Stimulated activated CD4-positive, alpha-beta T cell treated with anti-CD3 and anti-CD28 coated beads, Interleukin-15, amount 100 ng/mL, for 24 hours (primary cell): ENCODE results near the gene ZNF134.
A peak's percentile ranks its signal among the peaks of the same experiment; 100 is the strongest.

Source experiments
- DNase-seq: peaks from one replicate; pipeline ENCODE4 v3.0.0-alpha.2; 2020

The ZNF134 gene

DNA sequence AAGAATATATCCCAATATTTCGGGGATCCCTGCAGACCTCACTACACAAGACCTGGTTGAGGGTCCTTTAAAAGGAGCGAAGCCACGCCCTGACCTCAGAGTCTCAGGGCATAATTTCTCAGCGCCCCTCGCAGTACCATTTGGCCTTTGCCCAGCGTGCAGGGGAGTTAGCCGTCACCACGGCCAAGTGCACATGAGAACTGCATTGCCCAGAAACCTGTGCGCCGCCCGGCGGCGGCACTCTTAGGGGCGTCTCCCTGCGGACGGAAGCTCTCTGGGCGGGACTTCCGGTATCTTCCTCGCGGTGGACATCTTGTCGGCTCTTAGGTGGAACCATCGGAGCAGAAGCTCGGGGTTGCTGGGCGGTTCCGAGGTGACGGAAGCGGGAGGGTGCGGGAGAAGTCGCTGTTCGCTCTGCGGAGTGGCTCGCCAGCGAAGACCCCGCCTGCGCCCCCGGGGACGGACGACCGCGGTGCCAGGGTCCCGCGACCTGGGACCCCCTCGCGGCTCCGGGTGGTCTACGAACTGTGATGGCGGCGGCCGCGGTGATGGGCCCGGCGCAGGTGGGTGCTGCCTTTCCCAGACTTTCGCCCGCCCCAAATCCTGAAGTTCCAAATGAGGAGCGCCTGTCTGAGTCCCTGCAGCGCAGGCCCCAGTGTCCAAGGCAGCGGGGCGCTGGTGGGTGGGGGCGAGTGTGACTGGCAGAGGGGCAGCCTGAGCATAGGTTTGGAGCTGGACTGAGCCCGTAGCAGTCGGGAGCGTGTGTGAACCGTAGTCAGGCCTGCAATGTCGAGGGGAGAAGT is at the start of gene ZNF134:
Gene ZNF134 (plus strand): TSS at position 302 of the 803 bp plus-strand sequence. CDS start 5,227 bp downstream, outside the sequence.
- DNase-seq, result peak; percentile 93

DNA sequence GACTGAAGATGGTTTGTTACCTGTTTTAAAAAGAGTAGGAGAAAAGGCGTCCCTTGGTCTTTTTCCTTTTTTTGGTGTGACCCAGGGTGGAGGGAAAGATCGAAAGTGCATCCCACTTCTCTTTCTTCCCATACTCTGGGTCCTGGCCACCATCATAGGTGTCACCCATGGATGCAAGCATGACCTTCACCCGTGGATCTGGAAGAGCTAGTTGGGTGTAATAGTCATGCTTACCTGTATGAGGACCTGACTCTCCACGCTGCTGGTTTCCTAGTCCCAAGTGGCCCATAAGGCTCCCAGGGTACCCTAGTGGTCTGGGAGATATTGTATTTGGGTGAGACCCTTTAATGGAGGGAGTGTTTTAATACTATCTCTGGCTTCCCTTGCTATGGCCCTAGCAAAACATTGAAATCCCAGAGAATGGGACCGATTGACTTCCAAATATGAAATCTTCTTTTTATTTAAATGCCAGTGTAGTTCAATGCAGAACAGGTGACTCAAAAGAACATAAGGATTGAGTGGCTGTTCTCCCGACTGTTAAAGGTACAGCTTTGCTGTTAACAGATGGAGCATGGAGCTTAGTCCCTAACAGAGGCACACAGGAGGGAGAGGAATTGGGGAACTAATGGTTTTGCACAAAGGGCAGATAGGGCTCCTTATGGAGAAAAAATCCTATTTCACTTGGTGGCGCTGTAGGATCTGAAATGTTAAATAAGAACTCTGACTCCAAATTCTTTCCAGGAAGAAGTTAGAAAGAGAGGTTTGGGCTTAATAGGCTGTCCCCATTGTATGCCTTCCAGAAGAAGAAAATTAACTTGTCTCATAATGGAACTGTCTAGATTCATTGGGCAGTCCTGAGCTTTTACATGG is 47.4 kb upstream of the ZNF134 start:
- peak; percentile 4 for DNase-seq

DNA sequence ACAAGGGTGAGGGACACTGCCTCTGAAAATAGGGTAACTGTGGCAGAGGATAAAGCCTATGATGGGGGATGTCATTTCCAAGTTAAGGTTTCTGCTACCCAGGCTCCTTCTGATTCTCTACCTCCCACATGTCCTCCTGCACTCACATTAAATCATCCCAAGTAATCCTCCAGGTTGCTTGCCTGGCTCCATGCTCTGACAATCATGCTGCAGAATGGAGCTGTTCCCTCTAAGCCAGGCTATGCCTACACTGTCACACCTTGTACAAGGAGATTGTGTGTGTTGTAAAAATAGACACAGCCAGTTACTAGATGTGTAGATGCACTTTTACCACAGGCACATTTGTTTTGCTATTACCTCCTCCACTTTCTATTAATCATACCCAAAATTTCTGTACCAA is 43.3 kb upstream of the ZNF134 start:
- DNase-seq, result no peak

DNA sequence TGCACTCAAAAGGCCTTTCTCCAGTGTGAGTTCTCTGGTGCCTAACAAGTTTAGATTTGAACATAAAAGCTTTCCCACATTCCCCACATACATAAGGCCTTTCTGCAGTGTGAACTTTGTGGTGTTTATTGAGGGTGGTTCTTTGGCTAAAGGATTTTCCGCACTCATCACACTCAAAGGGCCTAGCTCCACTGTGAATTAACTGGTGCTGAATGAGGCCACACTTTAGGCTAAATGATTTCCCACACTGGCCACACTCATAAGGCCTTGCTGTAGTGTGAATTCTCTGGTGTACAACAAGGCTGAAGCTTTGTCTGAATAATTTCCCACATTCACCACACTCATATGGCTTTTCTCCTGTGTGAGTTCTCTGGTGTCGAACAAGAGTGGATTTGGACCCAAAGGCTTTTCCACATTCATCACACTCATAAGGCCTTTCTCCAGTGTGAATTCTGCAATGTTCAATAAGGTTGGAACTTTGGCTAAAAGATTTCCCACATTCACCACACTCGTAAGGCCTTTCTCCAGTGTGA is 41.6 kb upstream of the ZNF134 start:
- no peak for DNase-seq

DNA sequence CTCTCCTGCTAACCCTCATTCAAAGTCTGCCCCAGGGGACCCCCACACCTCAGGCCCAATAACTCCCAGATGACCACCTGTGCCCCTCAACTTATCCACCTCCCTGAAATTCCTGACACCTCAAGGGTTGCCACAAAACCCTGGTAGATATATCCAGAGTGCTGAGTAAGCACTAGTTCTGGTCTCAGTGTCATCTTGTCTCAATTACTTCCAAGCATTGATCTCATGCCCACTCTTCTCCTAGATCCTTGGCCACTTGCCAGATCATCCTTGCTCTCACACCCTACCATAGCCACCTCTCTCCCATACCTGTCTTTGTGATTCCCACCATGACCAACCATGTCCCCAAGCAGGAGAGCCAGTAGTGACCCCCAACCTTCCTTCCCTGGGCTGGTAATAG is 37.4 kb upstream of the ZNF134 start:
- no peak for DNase-seq

DNA sequence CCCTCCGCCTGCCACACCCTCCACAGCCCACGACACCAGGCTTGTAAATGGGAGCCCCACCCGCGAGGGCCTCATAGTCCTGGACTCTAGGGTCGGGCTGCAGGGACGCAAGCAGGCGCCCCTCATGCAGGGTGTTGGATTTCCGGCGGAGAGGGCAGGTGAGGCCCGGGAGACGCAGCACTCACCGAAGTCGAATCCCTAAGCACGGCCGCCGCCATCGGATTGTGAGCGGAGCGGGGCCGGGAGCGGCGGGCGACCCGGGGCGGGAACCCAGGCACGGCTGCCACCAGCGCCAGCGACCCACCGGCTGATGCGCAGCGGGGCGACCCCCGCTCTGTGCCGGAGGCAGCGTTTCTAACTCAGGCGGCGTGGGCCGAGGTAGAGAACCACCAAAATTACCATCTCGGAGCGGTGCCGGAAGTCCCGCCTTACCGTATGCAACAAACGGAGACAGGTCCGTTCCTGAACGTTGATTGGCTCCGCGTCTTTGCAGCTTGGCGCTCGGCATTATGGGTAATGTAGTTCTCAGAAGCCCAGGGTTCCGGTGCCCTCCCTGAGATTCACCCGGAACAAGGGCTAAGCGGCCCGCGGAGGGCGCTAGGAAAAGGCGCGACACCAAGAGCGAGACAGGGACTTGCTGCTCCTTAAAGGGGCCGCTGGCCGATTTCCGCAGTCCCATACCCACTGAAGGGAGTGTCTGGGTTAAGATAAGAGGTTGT is 35.4 kb upstream of the ZNF134 start, which contains the start of gene ZNF416:
Gene ZNF416 (minus strand): TSS at position 425 of the 719 bp plus-strand sequence. CDS start 207 bp downstream, at position 218.
- peak; percentile 94 for DNase-seq

DNA sequence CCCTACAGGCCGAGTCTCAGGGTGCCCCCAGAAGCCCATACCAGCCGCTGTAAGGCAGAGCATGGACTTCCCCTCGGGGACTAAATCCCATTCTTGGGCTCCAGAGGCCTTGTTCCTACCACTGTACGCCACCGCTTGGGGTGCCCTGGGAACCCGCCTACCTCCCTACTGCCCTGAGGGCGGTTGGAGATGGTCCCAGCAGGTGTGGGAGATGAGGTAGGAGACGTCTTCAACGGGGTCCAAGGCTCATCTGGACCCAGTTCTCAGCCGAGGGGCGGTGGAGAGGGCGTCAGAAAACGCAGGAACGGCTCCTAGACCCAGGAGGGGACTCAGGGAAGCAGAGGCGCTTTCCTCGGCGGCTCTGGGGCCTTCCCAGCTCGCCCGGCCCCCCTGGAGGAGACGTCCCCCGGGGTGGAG is 30.9 kb upstream of the ZNF134 start:
- DNase-seq, result no peak

DNA sequence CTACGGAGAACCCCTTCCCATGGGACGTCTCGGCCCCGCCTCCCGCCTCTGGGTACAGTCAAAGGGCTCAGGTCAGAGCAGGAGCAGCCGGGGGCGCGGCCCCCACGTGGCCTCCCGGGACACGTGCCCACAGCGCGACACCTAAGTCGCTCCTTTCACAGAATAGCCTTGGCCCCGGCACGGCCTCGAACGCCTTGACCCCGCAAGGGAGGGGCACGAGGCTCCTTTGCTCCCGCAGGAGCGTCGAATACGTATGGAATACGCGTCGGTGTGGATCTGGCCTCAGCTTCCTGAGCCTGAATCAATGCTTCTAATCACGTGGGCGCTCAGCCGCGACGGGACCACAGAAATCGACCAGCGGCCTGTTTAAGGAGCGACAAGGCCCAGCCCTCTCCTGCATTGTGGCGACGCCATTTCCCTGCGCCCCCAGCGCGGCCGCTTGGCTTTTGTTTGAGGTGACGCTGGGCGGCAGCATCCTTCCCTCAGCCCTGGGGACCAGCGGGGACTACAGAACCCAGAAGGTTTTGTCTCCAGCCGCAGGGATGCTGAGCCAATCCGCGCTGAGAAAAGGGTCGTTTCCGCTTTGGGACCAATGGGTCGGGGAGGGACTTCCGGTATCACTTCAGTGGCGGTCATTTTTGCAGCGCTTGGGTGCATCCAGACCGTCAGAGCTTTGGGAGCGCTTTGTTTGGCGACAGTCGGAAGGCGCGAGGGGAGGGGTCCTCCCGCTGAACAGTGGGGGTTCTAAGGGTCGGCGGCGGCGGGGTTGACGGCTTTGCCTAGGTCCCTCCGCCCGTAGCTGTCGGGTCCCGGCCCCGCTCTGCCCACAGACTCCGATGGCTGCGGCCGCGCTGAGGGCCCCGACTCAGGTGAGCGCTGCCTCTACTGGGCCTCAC is 30.3 kb upstream of the ZNF134 start, which contains the start of gene ZIK1:
Gene ZIK1 (plus strand): TSS at position 625 of the 896 bp plus-strand sequence. CDS start 212 bp downstream, at position 837.
- DNase-seq, result peak; percentile 86

DNA sequence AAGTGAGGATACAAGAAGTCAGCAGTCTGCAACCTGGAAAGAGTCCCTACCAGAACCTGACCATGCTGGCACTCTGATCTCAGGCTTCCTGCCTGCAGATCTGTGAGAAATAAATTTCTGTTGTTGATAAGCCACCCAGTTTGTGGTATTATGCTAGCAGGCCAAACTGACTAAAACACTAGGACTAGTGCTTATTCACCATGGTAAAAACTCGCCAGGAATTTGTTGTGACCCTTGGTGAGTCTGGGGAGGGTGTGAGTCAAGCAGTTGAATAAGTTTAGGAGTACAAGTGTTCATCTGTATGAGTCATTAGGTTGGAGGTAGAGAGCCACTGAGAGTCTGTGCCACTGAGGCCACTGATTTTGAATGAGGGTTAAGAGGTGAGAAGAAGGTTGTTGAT is 26.5 kb upstream of the ZNF134 start:
- DNase-seq, result no peak

DNA sequence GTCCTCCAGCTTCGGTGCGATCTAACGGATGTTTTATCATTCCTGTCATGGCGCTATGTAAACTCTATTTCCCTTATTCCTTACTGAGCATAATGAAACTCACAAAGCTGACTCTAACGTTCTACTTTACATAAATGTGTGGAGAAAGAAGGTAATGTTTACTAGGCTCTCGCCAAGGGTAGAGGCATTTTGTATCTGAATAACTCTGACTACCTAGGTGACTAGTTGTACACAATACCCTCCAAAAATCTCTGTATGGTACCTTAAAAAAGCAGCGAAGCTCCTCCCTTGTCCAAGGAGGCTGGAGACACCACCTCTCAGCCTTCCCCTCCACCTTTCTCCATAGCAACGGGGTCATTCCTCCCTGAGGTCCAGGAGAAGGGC is 14.7 kb upstream of the ZNF134 start:
- no peak for DNase-seq

DNA sequence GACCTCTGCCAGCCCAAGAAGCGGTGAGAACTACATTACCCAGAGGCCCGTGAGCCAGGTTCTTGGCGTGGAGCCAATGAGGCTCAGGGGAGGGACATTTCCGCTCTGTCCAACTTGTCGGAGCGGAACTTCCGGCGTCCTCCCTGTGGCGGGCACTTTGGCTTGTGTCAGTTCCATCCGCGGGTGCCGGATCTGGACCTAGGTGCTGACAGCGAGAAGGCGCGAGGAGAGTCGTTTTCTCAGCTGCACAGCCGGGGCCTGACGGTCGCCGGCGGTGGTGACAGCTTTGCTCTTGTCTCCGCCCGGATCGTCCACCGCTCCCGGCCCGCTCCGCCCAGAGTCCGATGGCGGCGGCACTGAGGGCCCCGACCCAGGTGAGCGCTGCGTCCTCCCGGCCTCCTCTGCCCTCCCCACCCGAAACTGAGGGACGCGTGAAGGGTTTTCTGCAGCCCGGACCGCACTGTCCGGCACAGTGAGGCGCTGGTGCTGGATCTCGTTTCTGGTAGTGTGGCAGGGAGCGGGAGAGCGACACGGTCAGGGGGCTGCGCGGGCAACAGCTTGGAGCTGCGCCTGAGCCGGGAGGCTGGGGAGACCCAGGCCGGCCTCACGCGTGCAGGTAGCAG is 14.2 kb upstream of the ZNF134 start, which contains the start of gene ZNF530:
Gene ZNF530 (plus strand): TSS at position 125 of the 623 bp plus-strand sequence. CDS start 4,461 bp downstream, outside the sequence.
- peak; percentile 93 for DNase-seq

DNA sequence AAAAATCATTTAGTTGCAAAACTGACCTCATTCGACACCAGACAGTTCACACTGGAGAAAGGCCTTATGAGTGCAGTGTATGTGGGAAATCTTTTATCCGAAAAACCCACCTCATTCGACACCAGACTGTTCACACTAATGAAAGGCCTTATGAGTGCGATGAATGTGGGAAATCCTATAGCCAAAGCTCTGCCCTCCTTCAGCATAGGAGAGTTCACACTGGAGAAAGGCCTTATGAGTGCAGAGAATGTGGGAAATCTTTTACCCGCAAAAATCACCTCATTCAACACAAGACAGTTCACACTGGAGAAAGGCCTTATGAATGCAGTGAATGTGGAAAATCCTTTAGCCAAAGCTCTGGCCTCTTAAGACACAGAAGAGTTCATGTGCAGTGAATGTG is 7.1 kb upstream of the ZNF134 start:
- no peak for DNase-seq

DNA sequence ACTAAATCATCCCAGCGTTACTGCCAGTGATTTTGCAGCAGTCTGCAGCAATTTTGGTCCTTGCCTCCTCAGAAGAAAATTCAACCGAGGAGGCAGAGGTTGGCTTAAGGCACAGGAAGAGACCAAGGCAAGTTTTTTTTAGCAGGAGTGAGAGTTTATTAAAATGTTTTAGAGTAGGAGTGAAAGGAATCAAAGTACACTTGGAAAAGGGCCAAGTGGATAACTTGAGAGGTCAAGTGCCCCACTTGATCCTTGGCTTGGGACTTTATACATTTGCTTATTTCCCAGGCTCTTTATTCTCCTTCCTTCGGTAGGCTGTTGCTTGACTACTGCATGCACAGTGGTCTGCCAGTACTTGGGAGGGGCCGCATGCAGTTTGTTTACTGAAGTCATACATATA is 2.9 kb upstream of the ZNF134 start:
- DNase-seq, result no peak

DNA sequence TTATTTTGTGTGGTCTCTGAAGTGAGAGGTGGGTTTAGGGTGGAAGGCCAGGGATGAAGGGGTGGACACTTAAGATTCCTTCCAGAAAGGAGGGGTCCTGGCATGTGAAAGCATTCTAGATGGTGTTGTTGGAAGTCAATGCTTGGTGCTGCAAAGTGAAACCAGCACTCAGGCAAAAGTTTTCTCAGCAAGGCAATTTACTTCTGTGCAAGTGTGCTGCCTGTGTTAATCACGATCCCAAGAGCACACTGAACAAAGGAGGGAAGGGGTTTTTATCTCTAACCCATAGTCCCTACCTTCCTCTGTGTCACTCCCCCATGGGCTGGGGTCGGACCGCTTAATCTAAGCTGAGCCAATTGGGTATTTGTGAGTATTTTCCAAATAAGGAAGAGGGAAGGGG is 1.3 kb downstream of the ZNF134 start:
- no peak for DNase-seq

DNA sequence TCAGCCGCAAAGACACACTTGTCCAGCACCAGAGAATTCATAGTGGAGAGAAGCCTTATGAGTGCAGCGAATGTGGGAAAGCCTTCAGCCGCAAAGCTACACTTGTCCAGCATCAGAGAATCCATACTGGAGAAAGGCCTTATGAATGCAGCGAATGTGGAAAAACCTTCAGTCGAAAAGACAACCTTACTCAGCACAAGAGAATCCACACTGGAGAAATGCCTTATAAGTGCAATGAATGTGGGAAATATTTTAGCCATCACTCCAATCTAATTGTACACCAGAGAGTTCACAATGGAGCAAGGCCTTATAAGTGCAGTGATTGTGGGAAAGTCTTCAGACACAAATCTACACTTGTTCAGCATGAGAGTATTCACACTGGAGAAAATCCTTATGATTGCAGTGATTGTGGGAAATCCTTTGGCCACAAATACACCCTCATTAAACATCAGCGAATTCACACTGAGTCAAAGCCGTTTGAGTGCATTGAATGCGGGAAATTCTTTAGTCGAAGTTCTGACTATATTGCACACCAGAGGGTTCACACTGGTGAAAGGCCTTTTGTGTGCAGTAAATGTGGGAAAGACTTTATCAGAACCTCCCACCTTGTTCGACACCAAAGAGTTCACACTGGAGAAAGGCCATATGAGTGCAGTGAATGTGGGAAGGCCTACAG is 6.8 kb downstream of the ZNF134 start:
- no peak for DNase-seq

DNA sequence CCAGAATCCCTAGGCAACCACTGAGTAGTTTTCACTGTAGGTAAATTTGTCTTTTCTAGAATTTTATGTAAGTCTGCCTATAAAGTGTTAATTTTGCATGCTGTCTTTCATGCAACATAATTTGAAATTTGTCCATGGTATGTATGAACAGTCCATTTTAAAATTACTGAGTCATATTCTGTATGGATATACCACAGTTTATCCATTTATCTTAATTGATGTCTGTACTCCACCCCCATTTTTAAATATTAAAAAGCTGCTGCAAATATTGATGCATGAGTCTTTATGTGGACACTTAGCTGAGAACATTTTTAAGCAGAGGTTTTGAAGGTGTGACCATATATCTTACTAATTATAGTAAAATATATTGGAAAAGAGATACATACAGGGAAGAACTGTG is 9.0 kb downstream of the ZNF134 start:
- no peak for DNase-seq

DNA sequence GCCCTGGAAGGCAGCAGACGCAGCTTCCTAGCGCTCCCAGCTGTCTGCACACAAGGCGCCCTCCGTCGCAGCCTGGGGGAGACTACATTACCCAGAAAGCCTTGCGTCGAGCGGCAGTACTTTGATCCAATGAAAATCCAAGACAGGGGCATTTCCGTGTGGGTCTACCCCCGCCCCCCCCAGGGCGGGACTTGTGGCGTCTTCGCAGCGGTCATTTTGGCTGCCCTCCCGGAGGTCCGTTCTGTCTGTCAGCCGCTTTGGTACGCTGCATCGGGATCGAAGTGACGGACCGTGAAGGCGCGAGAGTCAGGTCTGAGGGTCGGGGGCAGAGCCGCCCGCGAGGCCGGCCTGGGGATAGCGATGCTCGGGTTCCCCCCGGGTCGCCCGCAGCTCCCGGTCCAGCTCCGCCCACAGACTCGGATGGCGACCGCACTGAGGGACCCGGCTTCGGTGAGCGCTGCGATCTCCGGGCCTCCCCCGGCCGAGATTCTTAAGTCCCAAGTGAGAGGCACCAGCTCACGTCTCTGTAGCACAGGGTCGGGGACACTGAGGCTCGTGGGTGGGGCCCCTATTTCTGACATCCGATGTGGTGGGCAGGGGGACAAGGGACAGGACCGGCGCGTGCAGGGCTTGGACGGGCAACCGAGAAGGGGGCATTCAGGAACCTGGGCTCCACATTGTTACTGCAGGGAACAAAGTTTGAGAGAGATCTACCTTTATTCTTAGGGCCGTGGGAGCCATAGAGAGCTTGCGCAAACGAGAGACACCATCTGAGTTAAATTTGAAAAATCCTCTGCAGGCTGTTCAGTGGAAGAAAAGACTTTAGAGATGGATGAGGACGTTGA is 19.2 kb downstream of the ZNF134 start, which contains the start of gene ZNF211:
Gene ZNF211 (plus strand): TSS at position 182 of the 845 bp plus-strand sequence. CDS start 179 bp downstream, at position 361.
- DNase-seq, result peak; percentile 90

DNA sequence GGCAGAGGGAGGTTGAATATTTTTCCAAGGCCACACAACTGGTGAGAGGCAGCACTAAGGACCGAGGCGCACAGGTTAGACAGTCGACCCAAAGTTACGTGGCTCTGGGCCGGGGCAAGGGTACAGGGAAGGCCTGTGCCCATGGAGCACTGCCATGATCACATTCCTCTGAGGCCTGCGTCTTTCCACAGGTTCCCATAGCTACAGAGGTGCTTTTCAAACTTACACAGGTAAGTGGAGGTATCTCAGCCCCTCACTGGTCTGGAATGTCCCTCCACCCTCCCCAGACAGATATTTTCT is 19.7 kb downstream of the ZNF134 start:
- DNase-seq, result no peak

DNA sequence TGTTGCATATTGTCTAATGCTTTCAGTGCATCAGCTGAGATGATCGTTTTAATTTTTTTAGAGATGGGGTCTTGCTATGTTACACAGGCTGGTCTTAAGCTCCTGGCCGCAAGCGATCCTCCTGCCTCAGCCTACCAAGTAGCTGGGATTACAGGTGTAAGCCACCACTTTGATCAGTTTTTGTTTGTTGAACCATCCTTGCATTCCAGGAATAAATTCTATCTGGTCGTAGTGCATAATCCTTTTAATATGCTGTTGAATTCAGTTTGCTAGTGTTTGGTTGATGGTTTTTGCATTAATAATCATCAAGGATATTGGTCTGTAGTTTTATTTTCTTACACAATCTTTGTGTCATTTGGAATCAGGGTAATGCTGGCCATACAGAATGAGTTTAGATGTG is 23.3 kb downstream of the ZNF134 start:
- no peak for DNase-seq
